GM12873 (cell line): ENCODE data around the gene SCN3A.

ENCODE experiments used
- CTCF ChIP-seq: IDR thresholded peaks from 2 replicates; pipeline ENCODE4 v1.5.1; 2012; ENCODE audit warnings: low read depth, mild to moderate bottlenecking, moderate library complexity, low read length, control low read depth; ENCODE audit not compliant: insufficient read depth; ENCODE audit errors: missing control alignments

SCN3A gene

GRCh38 chr2:165126244-165126643, 77.6 kb downstream of the SCN3A start:
- TF ChIP-seq CTCF, result no peak

GRCh38 chr2:165122521-165122920, 81.3 kb downstream of the SCN3A start:
- no peak for TF ChIP-seq CTCF

- no peak for TF ChIP-seq CTCF
Observed at GRCh38 chr2:165120740-165121467, 82.9 kb downstream of the SCN3A start.

- TF ChIP-seq CTCF, result no peak
Observed at GRCh38 chr2:165115258-165115657, 88.6 kb downstream of the SCN3A start.

- no peak for TF ChIP-seq CTCF
Observed at GRCh38 chr2:165114346-165114939, 89.4 kb downstream of the SCN3A start.

- TF ChIP-seq CTCF, result no peak
Observed at GRCh38 chr2:165113414-165113813, 90.4 kb downstream of the SCN3A start.

GRCh38 chr2:165112789-165113188, 91.1 kb downstream of the SCN3A start:
- TF ChIP-seq CTCF, result no peak
